GM18861 (cell line): ENCODE measurements around the gene MGA.

Experiments
- ATAC-seq: cut with Tn5 transposase; IDR thresholded peaks from one replicate; pipeline ENCODE4 v1.9.1; 2021; ENCODE audit not compliant: unreplicated experiment

MGA gene

DNA sequence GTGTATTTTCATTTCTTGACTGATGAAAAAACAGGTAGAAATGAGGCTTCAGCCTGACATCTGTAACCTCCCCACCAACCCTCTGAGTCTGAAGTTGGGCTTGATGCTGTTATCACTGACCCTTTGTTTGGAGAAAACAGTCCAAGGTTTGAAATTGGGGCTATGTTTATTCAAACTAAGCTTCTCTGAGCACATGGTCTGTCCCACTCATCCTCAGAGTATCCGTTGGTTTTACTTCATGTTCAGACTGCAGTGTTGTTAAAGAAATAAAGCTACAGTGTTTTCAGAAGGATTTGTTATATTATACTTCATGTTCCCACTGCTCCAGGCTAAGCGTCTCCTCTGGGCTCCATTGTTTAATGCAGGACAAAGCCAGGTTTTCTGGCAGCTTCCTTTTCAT is 120.1 kb downstream of the MGA start:
- no peak for ATAC-seq

DNA sequence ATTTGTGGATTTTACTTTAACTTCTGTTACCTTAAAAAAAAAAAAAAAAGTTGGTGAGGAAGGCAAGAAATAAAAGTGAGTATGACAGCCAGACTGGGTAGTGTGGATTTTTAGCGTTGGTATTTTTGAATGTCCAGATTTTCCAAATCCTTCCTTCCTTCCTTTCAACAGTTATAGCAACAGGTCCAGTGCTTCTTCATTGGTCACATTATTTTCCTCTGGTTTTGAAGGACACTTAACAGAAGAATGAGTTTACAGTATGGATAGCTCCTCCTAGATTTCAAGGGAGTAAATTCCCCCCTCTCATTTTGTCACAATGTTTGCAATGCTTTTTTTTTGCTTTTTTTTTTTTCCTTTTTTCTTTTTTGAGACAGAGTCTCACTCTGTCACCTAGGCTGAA is 120.5 kb downstream of the MGA start:
- no peak for ATAC-seq

DNA sequence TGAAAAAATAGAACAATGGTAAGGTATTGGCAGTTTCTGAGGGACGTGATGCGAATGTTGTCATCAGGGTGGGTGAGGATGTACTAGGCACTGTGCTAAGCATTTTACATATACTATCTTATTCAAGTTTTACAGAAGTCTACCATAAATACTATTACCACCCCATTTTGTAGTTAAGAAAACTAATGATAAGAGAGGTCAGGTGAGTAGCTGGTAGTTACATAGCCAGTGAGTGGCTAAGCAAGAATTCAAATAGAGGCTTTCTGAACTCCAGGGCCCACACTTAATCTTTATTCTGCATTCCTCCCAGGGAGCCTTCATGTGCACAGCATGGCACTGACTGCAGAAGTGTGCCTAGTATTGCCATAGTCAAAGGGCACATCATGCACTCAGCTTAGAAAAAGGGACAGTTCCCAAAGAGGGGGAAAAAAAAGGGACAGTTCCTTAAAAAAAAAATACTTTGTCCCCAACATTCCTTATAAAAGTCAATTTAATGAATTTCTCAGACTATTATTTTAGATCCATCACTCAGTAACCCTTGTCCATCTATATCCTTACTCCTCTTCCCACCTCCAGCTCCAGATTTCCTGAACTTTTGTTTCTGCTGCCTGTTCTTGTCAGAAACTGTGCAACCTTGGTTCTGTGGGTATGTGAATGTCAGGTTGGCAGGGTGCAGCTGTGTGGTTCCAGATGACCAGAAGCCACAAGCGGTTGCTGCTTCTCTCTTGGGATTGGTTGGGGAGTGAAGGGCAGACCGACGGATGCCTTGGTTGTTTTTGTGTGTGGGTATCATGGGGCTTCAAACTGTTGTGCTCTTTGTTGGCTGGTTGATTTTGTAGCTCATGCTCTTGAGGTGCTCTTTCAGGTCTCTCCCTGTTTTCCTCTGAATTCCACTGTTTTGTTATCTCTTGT is 122.4 kb downstream of the MGA start:
- no peak for ATAC-seq

DNA sequence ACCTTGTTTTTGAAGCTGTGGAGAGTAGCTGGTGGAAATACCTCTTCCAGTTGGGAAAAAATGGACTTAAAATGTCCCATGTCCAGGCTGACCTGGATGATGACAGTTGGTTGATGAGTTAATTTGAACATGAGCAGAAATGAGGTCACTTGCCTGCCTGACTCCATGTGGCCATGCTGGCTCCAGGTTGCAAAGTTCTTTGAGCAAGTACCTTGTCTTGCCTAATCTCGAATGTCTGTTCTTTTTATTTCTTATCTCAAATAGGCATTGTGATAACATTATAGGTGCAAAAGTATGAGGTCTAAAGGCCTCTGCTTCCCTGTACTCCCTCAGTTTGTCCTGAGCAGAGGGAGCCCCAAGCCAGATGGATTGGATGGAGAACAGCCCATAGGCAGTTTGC is 123.1 kb downstream of the MGA start:
- no peak for ATAC-seq

DNA sequence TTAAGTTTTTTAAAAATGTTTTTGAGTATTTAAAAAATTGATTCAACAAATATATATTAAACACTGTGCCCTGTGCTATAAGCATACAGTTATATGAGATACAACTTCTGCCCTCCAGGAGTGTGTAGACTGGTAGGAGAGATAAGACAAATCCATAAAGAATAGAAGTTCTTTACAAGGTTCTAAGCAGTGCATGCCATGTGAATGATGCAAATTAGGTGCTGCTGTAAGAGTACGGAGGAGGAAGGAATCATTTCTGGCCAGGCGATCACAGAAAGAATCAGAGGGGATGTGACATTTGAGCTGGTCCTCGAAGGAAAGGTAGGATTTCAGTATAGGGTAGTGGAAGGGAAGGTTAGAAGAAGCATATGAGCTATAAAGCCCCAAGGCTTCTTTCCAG is 128.1 kb downstream of the MGA start:
- no peak for ATAC-seq

DNA sequence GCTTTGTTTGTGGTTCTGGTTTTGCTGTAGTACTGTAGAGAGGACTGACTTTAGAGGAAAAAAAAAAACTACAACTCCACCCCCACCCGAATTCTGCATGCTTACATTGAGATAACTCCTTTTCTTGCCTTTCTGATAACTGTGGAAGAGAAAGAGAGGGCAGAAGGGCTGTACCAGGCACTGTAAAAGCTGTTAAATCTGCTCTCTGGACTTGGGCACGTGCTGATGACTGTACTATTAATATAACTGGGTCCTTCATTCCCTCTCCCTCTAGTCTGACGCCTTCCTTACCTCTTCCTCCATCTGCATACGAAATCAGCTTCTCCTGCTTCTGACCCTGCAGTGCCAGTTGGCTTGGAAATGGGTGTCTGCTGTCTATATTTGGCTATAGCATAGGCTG is 129.0 kb downstream of the MGA start:
- no peak for ATAC-seq

DNA sequence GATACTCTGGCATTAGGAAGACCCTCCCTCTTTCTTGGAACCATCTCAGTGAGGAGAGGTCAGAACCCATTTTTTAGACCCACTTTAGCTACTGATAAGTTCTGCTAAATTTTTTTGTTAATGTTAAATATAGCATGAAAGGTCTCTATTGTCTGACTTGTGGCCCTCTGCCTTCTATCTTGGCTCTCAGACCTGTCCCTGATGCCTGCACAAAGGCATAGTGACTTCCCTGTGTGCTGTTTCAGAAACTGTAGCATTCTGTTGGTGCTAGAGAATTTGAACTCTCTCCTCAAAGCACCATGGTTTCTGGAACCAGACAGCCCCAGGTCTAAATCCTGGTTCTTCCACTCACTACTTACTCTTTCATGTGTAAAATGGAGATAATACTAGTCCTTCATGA is 129.5 kb downstream of the MGA start:
- ATAC-seq: no peak

DNA sequence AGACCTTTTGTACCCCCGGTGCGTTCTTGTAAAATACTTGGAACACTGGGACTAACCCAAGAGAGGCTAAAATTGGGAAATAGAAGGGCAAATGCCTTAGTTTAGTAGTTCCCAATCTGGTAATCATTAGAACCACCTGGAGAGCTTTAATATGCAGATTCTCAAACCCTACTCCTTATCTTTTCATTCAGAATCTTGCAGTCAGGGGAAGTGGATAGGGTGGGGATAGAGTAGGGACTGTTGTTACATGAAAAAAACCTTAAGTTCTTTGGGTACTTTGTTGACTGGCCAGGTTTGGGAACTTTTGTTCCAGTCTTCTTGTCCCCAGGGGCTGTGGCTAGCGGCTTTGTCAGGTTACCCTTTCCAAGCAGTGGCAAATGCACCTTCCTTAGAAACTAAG is 130.0 kb downstream of the MGA start:
- no peak for ATAC-seq

DNA sequence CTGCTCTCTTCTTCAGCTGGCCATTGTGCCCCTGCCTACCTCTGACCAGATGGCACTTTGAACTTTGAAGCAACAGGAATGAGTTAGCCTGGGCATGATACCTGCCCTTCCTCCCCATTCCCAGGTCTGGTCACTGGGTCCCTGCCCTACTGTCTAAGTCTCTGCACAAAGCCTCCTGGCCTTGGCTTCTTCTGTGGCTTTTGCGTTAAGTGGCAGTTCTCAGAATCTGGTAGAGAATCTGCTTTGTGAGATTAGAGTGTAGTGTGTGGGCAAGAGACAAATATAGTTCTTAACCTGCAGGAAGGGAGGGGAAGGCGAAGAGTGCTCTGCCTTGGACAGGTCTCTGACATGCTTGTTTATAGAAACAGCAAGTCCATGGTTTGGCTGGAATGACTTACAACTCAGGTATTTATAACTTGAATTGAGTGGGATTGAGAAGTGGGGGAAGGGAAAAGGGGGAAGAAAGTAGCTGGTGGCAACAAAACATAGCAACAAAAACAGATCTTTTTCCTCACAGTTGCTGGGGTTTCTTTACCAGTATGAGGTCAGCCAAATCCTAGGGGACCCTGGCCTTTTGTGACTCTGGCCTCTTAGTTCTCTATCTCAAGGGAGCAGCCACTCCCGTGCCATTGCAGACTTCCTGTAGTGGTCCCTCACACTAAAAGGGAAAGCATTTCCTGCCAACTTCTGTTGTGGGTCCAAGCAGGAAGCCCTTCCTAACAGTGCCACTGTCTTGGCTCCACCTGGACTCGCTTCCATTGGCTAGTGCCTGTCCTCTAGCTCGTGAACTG is 130.7 kb downstream of the MGA start:
- ATAC-seq: no peak

DNA sequence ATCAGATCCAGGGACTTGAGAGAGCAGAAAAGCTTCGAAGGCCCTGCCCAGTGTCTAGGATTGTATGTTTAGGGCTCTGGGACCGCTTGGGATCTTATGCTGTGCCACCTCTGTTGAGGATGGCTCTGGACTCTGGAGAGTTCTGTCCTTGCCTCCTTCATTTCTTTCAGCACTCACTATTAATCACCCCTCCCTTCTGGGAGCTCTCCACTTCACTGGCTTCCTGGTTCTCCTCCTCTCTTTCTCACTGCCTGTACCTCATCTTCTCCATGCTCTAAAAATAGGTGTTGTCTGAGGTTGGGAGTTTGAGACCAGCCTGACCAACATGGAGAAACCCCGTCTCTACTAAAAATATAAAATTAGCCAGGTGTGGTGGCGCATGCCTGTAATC is 131.3 kb downstream of the MGA start:
- ATAC-seq: no peak

DNA sequence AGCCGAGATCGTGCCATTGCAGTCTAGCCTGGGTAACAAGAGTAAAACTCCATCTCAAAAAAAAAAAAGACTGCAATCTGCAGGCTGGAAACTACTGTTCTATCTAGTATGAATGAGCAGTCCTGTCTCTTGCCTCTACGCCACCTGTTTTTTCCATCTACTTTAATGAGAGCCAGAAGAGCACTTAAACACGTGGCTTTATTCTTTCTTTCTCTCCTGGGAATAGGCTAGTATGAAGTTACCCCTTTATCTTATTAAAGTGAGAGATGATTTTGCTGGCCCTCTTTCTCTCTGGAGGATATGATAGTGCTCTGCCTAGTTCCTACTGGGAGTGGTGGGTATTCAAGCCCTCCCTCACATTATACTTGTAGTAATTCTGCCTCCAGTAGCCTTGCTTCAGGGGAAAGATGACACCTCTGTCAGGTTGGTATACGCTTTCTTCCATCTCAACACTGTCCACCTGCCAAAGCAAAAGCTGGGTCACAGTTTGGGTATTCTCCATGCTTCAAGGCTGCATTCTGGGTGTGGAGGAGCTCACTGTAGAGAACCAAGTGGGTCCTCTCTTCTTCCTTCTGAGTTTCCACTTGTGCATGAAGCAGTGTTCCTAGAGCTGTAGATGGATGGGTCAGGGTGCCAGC is 131.9 kb downstream of the MGA start:
- ATAC-seq: no peak

DNA sequence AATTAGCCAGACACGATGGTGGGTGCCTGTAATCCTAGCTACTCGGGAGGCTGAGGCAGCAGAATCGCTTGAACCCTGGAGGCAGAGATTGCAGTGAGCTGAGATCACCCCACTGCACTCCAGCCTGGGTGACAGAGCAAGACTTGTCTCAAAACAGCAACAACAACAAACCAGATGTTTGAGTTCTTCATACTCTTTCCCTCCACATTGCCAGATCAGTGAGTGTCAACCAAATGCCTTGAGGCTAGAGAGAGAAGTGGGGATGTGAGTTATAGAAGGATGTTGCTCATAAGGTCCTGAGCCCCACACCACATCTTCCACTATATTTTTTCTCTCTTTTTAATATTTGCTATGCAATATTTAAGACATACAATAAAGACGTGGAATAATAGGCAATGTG is 133.9 kb downstream of the MGA start:
- no peak for ATAC-seq

DNA sequence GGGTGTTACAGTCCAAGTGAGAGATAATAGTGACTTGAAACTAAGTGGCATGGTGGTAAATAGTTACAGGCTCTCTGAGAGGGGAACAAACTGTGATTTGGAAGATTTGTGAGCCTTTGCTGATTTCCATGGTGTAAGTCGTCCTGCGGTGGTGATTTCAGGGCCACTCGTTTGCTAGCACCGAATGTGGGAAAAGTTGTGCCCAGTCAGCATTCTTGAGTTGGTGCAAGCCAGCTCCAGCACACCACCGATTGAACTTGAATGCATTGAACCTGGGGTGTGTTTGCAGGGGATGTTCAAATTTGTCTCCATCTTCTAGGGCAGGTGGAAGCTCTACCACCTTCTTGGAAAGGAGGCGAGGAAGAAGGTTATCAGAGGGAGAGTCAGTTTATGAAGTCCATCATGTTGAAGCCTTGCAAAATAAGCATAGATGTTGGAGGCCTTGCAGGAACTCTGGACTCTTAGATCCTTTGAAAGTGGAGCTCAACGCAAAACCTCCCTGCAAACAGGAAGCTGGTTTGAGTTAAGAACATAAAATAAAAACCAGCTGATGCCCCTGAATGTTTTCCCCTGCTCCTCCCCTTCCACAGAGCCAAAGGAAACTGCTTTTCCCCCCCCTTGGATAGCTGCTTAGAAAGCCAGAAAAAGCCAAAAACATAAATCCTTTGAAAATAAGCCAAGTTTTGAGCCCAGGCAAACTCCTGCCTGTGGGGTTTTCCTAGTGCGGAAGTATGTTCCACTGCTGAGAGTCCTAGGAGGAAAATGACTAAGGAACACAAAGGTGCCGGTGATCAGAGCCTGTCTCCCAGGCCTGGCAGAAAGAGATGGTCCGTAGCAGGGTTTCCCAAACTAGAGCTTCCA is 136.0 kb downstream of the MGA start:
- ATAC-seq: no peak

DNA sequence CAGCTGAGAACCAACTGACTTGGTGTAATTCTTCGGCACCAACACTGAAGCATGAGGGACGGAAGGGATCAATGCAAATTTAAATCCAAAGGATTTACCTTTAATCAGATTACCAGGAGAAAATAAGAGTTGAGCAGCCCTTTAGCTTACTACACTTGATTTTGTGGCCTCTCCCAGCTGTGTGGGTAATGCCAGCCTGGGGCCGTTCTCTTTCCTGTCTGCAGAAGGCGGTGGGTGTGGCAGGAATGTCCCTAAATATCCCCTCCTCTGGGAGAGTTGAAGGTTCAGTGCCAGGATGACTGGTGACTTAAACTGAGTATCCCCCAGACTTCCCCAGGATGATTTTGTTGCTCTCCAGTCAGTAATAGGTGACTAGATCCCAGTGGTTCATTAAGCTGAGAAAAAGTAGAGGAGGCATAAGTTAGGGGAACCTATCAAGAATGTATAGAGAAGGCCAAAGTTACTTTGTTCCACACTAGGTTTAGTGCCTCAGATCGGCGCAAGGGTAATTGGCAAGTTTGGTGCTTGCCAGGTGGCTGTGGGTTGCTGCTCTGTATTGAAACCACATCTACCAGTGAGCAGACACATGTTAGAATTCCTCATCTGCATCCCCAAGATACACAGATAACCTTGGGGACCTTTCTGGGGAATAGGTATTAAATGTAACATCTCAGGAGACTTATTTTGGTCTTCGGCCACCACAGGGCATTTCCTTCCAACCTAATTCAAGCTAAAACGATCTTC is 137.2 kb downstream of the MGA start:
- no peak for ATAC-seq

DNA sequence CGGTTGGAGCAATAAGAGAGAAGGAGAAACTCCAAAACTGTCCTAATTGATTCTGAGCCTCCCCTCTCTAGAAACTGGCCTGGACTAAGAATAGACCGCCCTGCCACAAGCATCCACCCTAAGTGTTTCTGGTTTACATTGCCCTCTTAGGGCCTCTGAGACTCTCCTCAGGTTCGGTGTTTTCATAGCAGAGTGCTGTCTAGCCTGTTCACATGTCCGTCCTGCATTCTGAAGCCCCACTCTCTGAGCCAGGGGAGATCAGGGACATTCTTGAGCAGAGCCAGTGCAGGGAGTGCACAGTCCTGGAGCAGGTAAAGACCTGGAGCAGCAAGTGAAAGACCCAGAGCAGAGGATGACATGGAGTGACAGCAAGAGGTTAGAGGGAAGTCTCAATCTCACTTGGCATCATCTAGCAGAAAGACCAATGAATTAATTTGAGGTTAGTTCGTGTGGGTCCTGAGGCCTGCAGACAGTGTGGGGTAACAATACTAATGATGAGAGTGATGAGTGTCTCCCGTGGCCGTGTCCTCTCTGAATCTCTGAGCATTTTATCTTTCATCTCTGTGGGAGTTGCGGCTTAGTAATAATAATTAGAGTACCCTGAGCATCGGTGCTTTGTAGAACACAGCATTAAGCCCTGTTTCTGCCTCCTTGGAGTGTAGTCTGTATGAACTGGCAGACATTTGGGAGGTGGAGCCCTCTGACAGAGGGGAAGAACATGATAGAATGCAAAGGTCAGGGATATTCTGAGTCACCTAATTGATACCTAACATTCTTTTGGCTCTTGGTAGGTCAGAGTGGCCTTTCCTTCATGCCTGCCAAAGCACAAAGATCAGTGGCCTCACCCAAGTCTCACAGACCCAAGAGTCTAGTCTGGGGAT is 138.6 kb downstream of the MGA start:
- no peak for ATAC-seq

DNA sequence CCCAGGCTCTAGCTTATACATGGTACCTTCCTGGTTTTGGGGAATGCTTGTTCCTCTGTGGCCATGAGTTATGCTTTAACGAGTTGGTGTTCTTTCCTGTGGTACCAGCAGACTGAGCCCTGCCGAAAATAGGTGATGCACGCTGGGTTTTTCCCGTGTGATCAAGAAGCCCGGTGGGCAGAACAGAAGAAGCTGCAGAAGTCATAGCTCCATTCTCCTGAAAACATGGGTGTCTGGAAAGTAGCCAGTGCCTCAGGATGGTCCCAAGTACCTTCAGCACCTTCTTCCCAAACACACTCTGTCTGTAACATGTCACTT is 139.2 kb downstream of the MGA start:
- ATAC-seq: no peak

DNA sequence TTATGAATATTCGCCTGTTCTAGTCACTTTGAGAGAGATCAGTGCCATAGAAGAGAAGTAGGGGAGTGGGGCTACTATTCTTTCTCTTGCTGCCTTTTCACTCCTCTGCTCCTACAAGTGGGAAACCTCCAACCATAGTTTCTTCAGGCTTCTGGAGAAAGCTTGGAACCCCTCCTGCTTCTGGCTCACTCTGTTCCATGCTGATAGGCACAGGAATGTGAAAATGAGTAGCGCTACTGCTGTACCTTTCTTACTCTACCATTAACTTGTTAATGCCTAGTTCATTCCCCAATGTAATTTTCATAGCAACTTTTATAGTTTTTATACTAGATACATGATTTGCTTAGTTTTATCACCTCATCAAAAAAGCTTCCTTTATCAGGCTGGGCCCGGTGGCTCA is 141.0 kb downstream of the MGA start:
- no peak for ATAC-seq

DNA sequence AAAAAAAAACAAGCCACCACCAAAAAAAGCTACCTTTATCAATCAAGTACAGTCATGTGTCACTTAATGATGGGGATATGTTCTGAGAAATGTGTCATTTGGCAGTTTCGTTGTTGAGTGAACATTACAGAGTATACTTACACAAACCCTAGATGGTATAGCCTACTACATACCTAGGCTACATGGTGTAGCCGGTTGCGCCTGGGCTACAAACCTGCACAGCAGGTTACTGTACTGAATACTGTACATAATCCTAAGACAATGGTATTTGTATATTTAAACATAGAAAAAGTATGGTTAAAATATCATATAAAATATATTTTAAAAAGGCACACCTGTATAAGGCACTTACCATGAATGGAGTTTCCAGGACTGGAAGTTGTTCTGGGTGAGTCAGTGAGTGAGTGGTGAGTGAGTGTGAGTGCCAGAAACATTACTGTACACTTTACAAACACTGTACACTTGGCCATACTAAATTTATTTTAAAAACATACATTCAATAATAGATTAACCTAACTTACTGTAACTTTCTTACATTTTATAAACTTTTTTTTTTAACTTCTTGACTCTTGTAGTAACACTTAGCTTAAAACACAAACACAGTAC is 141.7 kb downstream of the MGA start:
- no peak for ATAC-seq

DNA sequence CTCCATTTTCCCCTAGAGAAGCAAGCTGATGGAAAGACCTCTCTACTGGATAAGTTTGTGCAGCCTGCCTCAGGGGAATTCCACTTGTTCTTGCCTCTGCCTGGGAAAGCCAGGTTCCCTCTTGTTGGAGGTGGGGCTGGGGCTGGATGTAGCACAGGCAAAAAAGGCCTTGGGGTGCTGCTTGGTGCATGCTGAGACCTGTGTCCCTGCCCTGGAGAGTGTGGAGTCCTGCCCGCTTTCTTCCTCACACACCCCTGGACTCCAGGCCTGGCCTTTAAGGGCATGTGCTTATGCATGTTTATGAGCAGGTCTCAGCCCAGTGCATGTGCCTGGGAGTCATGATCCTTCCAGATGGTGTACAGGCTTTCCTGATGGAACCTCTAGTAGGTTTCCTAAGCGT is 144.2 kb downstream of the MGA start:
- no peak for ATAC-seq
